ENCODE data around the gene RNF144A.

DNA sequence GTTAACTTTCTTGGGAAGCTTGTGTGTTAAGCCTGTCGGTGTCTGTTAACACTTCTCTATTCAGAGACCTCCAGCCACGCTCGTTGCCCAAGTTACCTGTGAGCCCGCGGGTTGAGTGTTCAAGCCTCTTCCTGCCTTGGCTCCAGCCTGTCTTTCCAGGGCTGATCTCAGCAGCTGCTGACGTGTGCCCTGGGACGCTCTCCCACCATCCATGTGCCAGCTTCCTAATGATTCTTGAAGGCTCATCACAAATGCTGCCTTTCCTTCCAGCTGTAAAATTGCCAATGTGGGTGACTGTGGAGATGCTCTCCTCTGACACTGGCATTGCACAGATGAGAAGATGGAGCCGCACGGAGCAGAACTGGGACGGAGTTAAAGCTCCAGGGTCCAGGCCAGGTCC, 6.1 kb downstream of the RNF144A start:
- no peak for TF ChIP-seq YY1 (IDR thresholded peaks at IDR 0.05; ENCODE audit: insufficient read depth, insufficient read length)
- no peak for TF ChIP-seq ZNF274 (IDR thresholded peaks at IDR 0.05; ENCODE audit: low read depth, low read length)

All from NT2/D1 (cell line).